Measurements from ENCODE around the gene PLAU. TPM values are rescaled to one million over a fixed set of nuclear protein-coding genes. Genes with fewer than 3 reads are reported as not detected.
"Not testable (repeated sequence)": the region's sequence is repeated elsewhere in the genome, so short reads cannot be mapped to it uniquely, and the experiment has no call there.

The PLAU gene
- total RNA-seq, 4 donors from 2014 or later: 0.83 to 5.0 (median 2.3) TPM

DNA sequence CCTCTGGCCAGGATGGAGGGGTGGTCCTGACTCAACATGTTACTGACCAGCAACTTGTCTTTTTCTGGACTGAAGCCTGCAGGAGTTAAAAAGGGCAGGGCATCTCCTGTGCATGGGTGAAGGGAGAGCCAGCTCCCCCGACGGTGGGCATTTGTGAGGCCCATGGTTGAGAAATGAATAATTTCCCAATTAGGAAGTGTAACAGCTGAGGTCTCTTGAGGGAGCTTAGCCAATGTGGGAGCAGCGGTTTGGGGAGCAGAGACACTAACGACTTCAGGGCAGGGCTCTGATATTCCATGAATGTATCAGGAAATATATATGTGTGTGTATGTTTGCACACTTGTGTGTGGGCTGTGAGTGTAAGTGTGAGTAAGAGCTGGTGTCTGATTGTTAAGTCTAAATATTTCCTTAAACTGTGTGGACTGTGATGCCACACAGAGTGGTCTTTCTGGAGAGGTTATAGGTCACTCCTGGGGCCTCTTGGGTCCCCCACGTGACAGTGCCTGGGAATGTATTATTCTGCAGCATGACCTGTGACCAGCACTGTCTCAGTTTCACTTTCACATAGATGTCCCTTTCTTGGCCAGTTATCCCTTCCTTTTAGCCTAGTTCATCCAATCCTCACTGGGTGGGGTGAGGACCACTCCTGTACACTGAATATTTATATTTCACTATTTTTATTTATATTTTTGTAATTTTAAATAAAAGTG is 6.0 kb downstream of the PLAU start:
- H3K4me3 ChIP-seq: no peak overlapping the region

DNA sequence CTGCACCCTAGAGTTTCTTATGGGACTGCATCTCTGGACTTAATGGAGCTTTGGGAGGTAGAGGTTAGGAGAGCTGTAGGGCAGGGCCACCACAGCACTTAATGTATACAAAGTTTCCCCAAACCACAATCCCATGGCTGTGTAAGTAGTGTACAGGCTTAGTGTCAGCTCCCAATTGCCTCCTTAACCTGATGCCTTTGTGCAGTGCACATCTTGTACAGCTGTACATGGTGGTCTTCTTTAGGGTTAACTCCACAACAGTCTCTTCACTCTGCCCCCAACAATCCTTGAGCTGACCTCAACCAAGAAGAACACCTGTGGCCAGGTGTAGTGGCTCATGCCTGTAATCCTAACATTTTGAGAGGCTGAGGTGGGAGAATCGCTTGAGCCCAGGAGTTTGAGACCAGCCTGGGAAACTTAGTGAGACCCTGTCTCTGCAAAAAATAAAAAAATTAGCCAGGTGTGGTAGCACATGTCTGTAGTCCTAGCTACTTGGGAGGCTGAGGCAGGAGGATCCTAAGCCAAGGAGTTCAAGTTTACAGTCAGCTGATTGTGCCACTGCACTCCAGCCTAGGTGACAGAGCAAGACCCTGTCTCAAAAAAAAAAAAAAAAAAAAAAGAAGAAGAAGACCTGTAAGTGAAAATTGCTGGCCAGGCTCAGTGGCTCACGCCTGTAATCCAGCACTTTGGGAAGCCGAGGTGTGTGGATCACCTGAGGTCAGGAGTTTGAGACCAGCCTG is 6.8 kb downstream of the PLAU start:
- TF ChIP-seq POLR2A (IDR thresholded peaks at IDR 0.05): no peak
- TF ChIP-seq, protein P1, sequence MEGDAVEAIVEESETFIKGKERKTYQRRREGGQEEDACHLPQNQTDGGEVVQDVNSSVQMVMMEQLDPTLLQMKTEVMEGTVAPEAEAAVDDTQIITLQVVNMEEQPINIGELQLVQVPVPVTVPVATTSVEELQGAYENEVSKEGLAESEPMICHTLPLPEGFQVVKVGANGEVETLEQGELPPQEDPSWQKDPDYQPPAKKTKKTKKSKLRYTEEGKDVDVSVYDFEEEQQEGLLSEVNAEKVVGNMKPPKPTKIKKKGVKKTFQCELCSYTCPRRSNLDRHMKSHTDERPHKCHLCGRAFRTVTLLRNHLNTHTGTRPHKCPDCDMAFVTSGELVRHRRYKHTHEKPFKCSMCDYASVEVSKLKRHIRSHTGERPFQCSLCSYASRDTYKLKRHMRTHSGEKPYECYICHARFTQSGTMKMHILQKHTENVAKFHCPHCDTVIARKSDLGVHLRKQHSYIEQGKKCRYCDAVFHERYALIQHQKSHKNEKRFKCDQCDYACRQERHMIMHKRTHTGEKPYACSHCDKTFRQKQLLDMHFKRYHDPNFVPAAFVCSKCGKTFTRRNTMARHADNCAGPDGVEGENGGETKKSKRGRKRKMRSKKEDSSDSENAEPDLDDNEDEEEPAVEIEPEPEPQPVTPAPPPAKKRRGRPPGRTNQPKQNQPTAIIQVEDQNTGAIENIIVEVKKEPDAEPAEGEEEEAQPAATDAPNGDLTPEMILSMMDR (IDR thresholded peaks at IDR 0.05 in 4 of 5, conservative IDR thresholded peaks at IDR 0.05 in 1 of 5): no peak
- peak overlapping the region; percentile 51 to 80 (median 74) for H3K27ac ChIP-seq
- H3K4me1 ChIP-seq: peaks cover 5 to 19% of the 10 kb centered on the region in 2 donors

More for the DNA sequence above, 6.0 kb downstream of the PLAU start:
- H3K36me3 ChIP-seq: no peaks in the 10 kb centered on the region
- peak in 1 of 2 donors; percentile 32 for ATAC-seq
- peaks cover 5 to 26% of the 10 kb centered on the region in 2 donors for H3K4me1 ChIP-seq
- in situ Hi-C loops (cut with MboI; ENCODE audit: low sequenced_read_pairs in 4 of 4): no loop called here
- DNase-seq: no peak
- peaks cover 0 to 4% (median 0%) of the 10 kb centered on the region in 3 donors for H3K27me3 ChIP-seq
- H3K27ac ChIP-seq: peak overlapping the region; percentile 51 to 80 (median 74)
- H3K9me3 ChIP-seq: peaks cover 0 to 3% (median 0%) of the 10 kb centered on the region in 3 donors
- TF ChIP-seq, protein P1 (IDR thresholded peaks at IDR 0.05 in 4 of 5, conservative IDR thresholded peaks at IDR 0.05 in 1 of 5): no peak
- TF ChIP-seq POLR2A (IDR thresholded peaks at IDR 0.05): no peak
- intact Hi-C loops (cut with DNase I; ENCODE audit: low total_unique reads): no loop called here

DNA sequence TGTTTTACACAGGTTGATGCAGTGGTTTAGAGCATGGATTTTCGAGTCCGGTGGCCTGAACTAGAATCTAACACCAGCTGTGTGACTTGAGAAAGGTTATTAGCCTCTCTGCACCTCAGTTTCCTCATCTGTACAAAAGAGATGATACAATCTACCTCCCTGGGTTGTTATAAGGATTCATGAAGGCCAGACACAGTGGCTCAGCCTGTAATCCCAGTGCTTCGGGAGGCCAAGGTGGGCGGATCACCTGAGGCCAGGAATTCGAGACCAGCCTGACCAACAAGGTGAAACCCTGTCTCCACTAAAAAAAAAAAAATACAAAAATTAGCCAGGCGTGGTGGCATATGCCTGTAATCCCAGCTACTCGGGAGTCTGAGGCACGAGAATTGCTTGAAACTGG is 8.5 kb downstream of the PLAU start:
- ATAC-seq; intact Hi-C loops (cut with DNase I; ENCODE audit: low total_unique reads): not testable (repeated sequence)
- H3K27ac ChIP-seq: peak overlapping the region; percentile 53 to 71 (median 62)

More for the DNA sequence above, 6.8 kb downstream of the PLAU start:
- Histone ChIP-seq H3K4me3 (no peak overlapping the region), H3K9me3 (peaks cover 0 to 3% (median 0%) of the 10 kb centered on the region in 3 donors), H3K27me3 (peaks cover 0 to 4% (median 0%) of the 10 kb centered on the region in 3 donors), H3K36me3 (no peaks in the 10 kb centered on the region)
- in situ Hi-C loops (cut with MboI; ENCODE audit: low sequenced_read_pairs in 4 of 4) (no loop called here), intact Hi-C loops (cut with DNase I; ENCODE audit: low total_unique reads) (no loop called here)
- DNase-seq: no peak
- no peak for ATAC-seq

DNA sequence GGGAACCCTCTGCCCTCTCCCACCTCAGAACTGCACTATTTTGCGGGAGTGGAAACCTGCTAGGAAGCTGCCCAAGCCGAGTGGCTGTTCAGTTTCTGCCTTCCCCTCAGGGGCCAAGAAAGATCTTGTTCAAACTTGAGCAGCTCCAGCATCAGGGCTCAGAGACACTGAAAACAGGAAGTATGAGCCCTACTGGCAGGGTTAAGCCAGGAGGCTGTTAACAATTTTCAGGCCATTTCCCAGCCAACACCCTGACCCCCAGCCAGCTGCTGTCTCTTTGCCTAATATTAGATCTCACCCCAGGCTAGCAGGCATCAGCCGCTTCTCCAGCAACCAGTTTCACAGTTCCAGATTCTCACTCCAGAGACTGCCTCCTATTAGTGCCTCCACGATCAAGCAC is 9.2 kb downstream of the PLAU start:
- peak overlapping the region; percentile 53 to 71 (median 62) for H3K27ac ChIP-seq
- H3K36me3 ChIP-seq: no peaks in the 10 kb centered on the region
- H3K4me3 ChIP-seq: no peak overlapping the region
- in situ Hi-C loops (cut with MboI; ENCODE audit: low sequenced_read_pairs in 4 of 4) (no loop called here), intact Hi-C loops (cut with DNase I; ENCODE audit: low total_unique reads) (no loop called here)
- peaks cover 0 to 3% (median 0%) of the 10 kb centered on the region in 3 donors for H3K9me3 ChIP-seq
- TF ChIP-seq POLR2A (IDR thresholded peaks at IDR 0.05): no peak
- TF ChIP-seq, protein P1 (IDR thresholded peaks at IDR 0.05 in 4 of 5, conservative IDR thresholded peaks at IDR 0.05 in 1 of 5): no peak
- ATAC-seq (peak; percentile 72 to 83), DNase-seq (peak; percentile 41 to 58)
- H3K4me1 ChIP-seq: peaks cover 5 to 11% of the 10 kb centered on the region in 2 donors
- H3K27me3 ChIP-seq: no peaks in the 10 kb centered on the region

More for the DNA sequence above, 8.5 kb downstream of the PLAU start:
- H3K9me3 ChIP-seq; H3K4me3 ChIP-seq; H3K36me3 ChIP-seq; in situ Hi-C loops (cut with MboI; ENCODE audit: low sequenced_read_pairs in 4 of 4); H3K27me3 ChIP-seq; DNase-seq: not testable (repeated sequence)
- peaks cover 5 to 14% of the 10 kb centered on the region in 2 donors for H3K4me1 ChIP-seq

Measured in gastrocnemius medialis (tissue), 4 donors.